Measurements from ENCODE around the gene MED28.
A peak's percentile ranks its signal among the peaks of the same experiment; 100 is the strongest.
"Not testable (repeated sequence)": the region's sequence is repeated elsewhere in the genome, so short reads cannot be mapped to it uniquely, and the experiment has no call there.

Gene MED28

DNA sequence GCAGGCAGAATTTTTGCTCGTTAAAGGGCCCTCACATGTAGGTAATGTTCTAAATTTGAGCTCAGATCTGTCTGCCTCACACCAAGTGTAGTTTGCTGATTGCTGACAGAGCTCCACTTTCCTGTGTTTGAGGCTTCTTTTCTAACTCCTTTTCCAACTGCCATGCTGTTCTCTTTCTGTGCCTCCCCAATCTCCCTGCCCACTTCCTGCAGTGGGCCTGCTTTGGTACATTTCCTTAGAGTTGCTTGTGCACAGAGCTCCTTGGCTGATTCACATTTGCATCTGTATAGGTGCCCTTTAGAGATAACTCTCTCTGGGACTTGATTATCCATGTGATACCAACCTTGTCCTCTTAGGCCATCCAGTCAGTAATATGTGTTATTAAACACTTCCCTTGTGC, 4.5 kb downstream of the MED28 start:
- DNase-seq (ENCODE audit: low spot score): no peak

DNA sequence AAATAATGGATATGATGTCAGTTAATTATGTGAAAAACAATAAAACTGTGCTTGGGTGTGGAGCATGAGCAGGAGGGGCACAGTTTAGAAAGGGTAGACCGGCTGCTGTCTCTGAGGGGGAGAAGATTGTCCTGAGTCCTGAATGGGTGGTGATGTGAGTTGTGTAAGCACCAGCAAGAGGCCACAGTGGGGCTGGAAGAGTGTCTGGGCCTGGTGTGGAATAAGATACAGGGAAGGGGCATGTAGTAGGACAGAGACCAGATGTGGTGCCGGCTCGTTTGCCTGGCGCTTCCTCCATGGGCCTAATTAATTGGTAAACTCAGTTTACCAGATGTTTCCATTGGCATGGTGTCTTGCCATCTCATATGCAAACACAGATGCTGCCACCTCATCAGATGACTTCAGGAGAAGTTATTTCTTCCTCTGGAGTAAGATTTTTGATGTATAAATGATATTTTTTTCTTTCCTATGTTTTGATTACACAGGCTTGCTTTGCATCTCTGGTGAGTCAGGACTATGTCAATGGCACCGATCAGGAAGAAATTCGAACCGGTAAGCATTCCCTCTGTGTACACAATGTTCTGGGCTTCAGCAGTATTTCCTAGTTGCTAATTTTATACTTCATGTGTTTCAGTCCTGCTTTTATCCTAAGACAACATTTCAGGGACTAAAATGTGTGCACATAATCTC, 5.1 kb downstream of the MED28 start:
- no peak for DNase-seq (ENCODE audit: low spot score)

DNA sequence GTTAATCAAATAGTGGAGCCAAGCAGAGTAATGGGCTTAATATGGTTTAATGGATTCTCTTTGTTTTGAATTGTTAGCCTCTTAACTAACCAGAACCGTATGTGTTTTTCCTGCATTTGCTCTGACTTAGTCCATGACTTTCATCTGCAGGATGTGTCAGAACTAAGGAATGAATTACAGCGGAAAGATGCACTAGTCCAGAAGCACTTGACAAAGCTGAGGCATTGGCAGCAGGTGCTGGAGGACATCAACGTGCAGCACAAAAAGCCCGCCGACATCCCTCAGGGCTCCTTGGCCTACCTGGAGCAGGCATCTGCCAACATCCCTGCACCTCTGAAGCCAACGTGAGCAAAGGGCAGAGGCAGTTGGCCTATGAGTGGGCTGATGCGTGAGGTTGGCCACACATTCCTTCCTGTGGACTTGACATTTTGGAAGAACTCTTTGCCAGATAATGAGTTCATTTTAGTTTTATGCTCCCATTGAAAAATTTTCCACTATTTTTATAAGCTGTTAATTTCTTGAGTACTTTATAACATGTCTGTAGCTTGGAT, 9.1 kb downstream of the MED28 start:
- DNase-seq (ENCODE audit: low spot score): no peak

DNA sequence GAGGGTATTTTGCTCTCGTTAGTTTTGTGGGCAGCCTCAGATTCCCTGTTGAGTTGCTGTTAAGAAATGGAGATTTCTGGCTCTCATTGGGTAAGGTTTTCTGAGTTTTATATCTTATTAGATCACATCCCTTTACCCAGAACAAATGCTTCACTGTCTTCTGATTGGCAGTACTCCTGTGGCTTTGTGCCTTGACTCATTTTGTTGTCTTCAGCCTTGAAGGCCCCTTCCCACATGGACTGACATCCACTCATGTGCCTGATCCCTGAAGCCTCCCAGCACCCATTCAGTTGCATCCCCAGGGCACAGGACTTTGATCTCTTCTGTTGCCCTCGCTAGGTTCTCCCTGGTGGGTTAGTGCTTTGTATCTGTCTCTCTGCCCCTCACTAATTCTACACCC, 10.4 kb downstream of the MED28 start:
- no peak for DNase-seq (ENCODE audit: low spot score)

DNA sequence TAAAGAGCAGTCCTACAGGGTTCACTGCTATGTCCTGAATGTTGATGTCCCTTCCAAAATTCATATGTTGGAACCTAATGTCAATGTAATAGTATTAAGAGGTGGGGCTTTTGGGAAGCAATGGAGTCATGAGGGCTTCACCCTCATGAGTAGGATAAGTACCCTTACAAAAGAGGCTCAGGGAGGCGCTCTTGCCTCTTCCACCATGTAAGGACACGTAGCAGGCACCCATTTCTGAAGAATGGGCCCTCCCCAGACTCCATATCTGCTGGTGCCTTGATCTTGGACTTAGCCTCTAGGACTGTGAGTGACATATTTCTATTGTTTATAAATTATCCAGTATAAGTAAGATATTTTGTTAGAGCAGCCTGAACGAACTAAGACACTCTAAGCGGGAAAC, 15.8 kb downstream of the MED28 start:
- no peak for DNase-seq (ENCODE audit: low spot score)

DNA sequence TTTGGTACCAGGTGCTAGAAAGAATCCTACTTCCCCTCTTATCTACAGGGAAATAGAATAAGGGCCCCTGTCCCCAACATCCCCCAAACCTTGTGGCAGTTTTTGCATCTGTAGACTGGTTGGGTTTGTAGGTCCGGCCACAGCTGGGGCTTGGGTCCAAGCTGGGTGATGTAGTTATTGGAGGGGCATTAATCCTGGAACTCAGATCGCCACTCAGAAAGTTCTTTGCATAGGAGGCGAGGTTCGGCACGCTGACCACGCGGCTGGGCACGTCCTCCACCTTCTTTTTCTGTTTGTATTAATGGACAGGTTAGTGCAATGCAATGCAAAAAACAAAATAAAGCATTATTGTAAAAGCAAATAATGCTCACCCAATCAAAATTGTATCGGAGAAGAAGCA, 19.2 kb downstream of the MED28 start:
- no peak for DNase-seq (ENCODE audit: low spot score)

DNA sequence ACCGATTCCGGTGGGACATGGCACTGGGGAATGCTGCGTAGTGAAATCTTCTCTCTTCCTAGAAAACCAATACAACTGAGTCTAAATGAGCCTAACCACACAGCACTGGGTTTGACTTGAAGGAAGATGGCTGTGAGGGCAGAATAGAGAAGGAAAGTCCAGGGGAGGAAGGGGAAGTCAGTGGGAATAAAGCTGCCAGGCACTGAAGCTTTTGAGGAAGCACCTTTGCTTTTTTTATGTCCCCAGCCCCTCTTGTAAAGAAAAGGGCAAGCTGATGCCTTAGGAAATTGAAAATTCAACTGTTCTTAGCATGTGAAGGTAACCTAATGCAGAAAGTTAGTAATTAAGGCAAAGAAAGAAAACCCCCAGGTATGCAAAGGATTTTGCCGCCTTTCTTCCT, 20.6 kb downstream of the MED28 start:
- DNase-seq (ENCODE audit: low spot score): no peak

DNA sequence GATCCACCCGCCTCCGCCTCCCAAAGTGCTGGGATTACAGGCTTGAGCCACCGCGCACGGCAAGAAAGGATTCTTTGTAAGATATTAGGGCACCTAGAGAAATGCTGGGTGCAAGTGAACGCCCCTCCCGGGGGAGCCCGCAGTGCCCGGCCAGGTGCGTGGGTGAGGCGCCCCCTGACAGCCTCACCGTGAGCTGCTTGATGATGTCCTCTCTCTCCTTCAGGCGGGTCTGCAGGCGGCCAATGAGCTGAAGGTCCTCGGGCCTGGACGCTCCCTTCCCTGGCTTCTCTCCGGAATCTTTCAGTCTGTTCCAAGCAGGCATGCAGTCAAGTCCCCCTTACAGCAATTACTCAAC, 21.9 kb downstream of the MED28 start:
- no peak for DNase-seq (ENCODE audit: low spot score)

DNA sequence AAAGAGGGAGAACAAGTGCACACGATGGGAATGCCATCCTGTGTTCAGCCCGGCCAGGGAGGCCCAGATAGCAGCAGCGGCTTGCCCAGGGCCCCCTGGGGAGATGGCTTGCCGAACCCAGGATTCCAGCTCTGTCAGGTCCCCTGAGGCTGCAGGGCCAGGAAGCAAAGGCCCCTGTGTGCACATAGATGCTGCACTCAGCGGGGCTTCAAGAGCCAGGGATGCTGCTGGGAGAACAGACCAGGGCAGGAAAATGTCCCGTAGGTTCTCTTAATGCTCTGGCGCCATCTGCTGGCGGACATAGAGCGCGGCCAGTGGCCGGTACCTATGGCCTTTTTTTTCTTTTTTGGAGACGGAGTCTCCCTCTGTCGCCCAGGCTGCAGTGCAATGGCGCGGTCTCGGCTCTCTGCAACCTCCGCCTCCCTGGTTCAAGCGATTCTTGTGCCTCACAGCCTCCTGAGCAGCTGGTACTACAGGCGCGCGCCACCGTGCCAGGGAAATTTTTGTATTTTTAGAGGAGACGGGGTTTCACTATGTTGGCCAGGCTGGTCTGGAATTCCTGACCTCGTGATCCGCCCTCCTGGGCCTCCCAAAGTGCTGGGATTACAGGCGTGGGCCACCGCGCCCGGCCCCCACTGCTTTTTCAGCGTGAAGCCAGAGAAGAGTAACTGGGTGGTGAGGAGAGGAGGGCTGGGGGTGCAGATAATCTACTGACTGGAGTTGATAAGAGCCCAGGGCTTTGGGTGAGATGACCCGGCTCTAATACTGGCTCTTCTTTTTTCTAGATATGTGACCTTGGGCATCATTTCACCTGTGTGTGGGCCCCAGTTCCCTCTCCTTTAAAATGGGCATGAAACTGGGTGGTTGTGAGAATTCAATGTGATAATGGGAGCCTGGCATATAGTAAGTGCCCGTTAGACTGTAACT, 22.5 kb downstream of the MED28 start:
- DNase-seq (ENCODE audit: low spot score): peak; percentile 61

DNA sequence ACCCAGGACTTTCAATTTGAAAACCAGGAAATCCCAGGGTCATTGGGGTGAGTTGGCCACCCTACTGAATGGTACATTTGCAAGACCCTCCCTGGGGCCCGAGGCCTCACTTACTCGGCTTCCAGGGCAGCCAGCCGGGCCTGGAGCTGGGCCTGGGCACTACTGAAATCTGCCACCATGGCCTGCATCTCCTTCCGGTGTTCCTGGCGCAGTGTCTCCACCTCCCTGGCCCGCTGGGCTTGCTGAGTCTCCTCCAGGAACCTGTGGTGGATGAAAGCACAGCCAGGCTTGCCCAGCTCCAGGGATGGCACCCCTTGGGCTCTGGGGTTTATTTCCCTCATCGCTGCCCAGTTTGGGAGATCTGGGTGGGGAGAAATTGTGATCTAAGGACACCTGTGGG, 24.7 kb downstream of the MED28 start:
- no peak for DNase-seq (ENCODE audit: low spot score)

DNA sequence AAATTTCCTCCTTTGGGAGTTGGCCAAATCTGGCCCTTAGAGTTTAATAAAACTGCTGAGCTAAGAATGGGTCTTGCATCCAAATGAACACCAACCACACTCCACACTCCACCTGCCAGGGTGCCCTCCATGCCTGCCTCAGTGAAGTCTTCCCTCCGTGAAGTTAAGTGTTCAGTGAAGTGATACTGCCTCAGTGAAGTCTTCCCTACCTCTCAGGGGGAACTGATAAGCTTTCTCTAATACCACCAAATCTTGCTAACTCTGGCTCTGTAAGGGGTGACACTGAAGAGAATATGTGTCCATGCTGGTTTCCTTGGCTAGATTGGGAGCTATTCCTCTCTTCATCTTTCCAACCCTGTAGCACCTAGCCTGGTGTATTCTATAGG, 27.9 kb downstream of the MED28 start:
- DNase-seq (ENCODE audit: low spot score): no peak

DNA sequence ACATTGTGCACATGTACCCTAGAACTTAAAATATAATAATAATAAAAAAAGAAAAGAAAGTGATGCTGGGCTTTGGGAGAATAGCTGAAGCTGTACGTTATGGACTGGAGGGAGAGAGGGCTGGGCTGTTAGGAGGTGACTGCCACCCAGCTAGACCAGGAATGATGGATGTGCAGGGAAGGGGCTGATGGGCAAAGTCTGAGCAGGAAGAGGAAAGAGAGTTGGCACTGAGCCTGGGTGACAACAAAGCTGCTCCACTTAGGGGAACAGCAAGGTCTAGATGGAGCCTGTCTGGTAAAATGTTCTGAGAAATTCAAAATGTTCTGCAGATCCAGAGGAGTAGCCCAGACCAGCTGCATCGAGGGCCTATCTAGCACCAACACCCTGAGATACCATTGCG, 32.3 kb downstream of the MED28 start:
- no peak for DNase-seq (ENCODE audit: low spot score)

DNA sequence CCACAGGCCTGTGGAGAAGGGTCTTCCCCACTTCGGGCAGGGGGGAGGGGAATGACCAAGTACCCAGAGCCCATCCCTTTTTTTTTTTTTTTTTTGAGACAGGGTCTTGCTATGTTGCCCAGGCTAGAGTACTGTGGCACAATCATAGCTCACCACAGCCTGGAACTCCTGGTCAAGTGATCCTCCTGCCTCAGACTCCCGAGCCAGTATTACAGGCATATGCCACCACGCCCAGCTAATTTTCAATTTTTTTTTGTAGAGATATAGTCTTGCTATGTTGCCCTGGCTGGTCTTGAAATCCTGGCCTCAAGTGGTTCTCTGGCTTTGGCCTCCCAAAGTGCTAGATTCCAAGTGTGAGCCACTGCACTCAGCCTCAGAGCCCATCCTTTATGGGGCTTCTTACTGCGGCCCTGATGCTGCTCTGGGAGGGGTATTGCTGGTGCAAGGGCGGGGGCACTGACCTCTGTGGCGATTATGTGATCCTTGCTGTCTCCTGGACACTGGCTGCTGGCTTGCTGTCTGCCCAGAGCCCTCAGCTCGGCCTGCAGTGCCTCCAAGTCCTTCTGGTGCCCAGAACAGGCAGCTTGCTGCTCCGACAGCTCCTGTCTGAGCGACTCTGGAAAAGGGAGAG, 32.9 kb downstream of the MED28 start:
- no peak for DNase-seq (ENCODE audit: low spot score)

DNA sequence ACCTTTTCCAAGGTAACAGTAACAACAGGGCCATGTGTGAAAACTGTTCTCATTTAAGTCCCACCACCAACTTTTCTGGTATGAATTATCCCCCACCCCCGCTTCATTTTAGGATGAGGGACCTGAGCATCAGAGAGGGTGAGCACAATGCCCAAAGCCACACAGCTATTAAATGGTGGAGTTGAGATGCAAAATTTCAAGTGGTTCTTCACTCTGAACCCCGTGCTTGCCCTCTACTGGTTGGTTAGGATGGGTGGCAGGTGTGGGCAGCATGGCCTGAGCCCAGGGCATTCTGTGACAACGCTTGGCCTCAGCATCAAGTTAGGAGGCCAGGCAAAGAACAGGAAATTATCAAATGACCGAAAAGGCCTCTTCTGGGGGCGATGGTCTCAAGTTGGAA, 33.5 kb downstream of the MED28 start:
- DNase-seq (ENCODE audit: low spot score): no peak

DNA sequence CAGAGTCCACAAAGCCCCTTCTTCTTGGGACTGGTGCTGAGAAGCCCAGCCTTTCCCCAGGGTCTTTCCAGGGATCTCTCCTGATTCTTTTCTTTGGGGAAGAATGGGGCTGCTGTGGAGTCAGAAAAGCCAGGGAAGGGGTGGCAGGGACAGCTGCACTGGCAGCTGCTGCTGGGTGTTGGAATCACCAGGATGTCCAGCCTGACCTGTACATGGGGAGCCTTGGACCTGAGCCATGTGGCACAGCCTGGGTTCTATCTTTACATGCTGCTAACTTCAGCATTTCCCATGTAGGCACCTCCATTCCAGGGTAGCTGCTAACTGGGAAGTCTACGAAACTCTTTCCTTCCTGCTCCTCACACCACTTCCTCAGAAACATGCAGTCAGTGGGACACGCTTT, 36.0 kb downstream of the MED28 start:
- DNase-seq (ENCODE audit: low spot score): no peak

DNA sequence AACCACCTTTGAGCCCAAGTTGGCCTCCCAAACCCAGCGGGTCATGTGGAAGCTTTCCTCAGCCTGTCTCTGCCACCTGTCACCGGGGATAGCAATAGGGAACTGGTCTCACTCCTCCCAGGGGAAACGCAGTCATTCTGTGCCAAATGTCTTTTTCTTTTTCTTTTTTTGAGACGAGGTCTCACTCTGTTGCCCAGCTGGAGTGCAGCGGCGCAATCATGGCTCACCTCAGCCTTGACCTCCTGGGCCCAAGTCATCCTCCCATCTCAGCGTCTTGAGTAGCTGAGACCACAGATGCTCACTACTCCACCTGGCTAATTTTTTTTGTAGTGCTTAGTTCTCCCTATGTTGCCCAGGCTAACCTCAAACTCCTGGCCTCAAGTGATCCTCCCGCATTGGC, 40.3 kb downstream of the MED28 start:
- DNase-seq (ENCODE audit: low spot score): no peak

DNA sequence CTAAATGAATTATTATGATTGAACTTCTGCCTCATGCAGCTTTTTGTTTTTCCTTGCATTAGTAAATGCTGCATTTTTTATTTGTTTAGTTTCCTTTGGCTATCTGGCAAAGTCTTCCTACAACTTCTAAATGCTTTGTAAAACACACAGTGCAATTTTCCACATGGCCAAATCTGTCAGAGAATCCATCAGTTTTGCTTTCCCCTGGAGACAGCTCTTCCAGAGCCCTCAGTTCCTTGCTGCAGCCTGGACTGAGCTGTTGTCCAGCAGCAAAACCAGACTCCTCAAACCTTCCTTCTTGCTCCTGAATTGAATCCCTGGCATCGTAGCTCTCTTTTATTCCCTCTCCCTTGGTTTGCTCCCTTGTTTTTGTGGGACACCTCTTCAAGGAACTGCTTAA, 42.6 kb downstream of the MED28 start:
- no peak for DNase-seq (ENCODE audit: low spot score)

DNA sequence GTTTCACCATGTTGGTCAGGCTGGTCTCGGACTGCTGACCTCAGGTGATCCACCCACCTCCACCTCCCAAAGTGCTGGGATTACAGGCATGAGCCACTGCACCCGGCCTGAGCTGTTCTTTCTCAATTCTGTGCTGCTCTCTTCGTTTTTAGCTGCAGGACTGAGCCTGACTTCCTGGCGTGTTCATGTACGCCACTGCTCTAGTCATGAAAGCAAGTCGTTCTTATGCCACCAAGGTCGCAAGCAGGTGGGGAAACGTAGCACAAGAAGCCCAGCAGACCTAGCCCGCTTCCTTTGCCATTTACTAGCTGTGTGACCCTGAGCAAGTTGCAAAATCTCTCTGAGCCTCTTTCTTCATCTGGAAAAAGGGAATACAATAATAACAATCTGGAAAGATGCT, 43.4 kb downstream of the MED28 start:
- no peak for DNase-seq (ENCODE audit: low spot score)

DNA sequence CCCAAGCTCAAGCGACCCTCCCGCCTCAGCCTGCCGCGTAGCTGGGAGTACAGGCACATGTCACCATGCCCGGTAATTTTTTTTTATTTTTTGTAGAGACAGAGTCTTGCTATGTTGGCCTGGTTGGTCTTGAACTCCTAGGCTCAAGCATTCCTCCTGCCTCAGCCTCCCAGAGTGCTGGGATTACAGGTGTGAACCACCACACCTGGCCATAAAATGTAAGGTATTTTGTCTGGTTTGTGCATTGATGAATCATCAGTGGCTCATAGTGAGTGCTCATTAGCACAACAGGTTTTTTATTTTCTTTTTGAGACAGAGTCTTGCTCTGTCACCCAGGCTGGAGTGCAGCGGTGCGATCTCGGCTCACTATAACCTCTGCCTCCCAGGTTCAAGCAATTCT, 44.8 kb downstream of the MED28 start:
- not testable (repeated sequence) for DNase-seq (ENCODE audit: low spot score)

DNA sequence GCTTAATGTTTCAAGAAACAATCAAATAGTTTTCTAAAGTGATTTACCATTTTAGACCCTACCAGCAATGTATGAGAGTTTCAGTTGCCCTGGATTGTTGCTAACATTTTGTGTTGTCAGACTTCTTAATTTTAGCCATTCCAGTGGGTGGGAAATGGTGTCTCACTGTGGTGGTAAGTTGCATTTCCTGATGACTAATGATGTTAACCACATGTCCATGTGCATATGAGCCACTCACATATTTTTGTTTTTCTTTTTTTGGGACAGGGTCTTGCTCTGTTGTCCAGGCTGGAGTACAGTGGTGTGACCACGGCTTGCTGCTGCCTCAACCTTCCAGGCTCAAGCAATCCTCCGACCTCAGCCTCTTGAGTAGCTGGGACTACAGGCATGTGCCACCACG, 48.3 kb downstream of the MED28 start:
- peak; percentile 33 for DNase-seq (ENCODE audit: low spot score)

DNA sequence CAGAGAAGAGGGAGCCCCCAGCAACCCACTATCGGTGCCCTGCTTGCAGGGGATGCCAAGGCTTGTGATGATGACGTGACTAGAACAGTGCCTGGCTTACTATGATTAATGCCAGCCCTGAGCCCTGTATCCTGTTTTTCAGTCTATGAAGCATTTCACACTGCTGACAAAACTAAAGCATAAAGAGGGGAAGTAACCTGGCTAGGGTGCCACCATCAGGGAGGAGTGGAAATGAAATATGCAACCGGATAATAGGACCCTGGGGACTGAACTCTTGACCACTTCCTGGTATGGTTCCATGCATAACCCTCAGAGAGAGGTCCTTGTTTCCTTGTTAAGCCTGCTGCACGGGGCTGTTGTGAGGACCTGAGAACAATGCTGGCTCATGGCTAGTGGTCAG, 50.3 kb downstream of the MED28 start:
- peak; percentile 46 for DNase-seq (ENCODE audit: low spot score)

DNA sequence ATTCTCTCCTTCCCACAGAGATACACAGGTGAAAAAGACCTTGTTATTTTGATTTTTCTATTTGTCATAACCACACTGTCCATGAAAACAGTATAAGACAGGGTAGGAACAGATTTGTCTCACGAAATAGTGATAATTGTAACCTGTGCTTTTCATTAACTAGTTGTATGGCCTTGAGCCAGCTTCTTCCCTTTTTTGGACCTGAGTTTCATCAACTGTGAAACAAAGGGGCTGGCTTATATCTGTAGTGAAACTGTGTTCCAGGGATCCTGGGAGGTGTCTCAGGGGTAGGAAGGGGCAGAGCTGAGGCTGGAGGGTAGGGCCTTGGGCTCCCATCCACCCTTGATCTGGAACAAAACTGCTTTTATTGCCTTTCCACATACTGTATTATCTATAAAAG, 50.9 kb downstream of the MED28 start:
- no peak for DNase-seq (ENCODE audit: low spot score)

DNA sequence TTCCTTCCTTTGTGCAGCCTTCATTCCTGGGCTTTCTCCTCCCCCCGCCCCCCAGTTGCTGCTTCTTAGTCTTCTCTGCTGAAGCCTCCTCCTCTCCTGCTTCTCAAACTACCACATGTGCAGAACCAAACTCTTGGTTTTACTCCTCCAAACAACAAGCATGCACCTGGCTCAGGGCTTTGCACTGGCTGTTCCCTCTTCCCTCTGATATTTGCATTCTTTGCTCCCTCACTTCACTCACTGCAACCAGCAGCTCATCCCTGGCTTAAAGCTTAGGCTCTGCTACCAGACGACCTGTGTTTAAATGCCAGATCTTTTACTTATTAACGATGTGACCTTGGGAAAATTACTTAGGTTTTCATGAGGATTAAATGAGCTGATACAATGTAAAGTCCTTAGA, 51.4 kb downstream of the MED28 start:
- no peak for DNase-seq (ENCODE audit: low spot score)
